A549 (cell line): ENCODE data around the gene TSHZ2. TPM values are rescaled to one million over a fixed set of nuclear protein-coding genes. Genes with fewer than 3 reads are reported as not detected.
"Not testable (repeated sequence)": the region's sequence is repeated elsewhere in the genome, so short reads cannot be mapped to it uniquely, and the experiment has no call there.

Source experiments
- ATAC-seq, 2 experiments: fragments of 200-7000 bp in 1 of 2; fragments of >200 bp in 1 of 2; cut with Nextera tagmentation in 1 of 2; cut with Tn5 transposase in 1 of 2; 3 replicates each; pipeline versions ENCODE4 v1.8.0 to v1.9.1; 2018 to 2020; ENCODE audit warnings: mild to moderate bottlenecking in 1 of 2, moderate library complexity in 1 of 2
- CTCF ChIA-PET: fragments of 300-600 bp; sonication (Branson Sonifier 250); formaldehyde crosslinking; extraction: SDS; loops from one replicate; lab custom pipeline; 2021; ENCODE audit warnings: antibody characterized with exemption, inconsistent platforms; lab: Yijun Ruan, JAX
- POLR2A ChIA-PET: fragments of 350-600 bp; formaldehyde crosslinking; extraction: SDS; loops from one replicate; lab custom pipeline; 2021; ENCODE audit warnings: antibody characterized with exemption, inconsistent platforms; lab: Yijun Ruan, JAX
- DNase-seq, 2 experiments: peaks; one replicate each; pipeline versions ENCODE4 v3.0.0 to v3.0.0-alpha.2; 2011 to 2016; ENCODE audit warnings: low read depth in 1 of 2, low spot score in 1 of 2
- FAIRE-seq: peaks from 2 replicates; lab custom pipeline; 2011; peaks lifted over from hg19 to GRCh38; lab: Jason Lieb, UNC
- H3K27ac ChIP-seq, 2 experiments: fragments of >200 bp; sonication (Bioruptor Twin); formaldehyde crosslinking; 3 replicates each; pipeline ENCODE4 v1.5.1; 2016 to 2017
- H3K4me1 ChIP-seq: fragments of >200 bp; sonication (Bioruptor Twin); formaldehyde crosslinking; 3 replicates; pipeline ENCODE4 v1.6.1; 2016
- H3K4me2 ChIP-seq: fragments of >200 bp; sonication (Bioruptor Twin); formaldehyde crosslinking; 3 replicates; pipeline ENCODE4 v1.6.1; 2016
- H3K4me3 ChIP-seq: fragments of >200 bp; sonication (Bioruptor Twin); formaldehyde crosslinking; 3 replicates; pipeline ENCODE4 v1.5.1; 2016
- H3K9me3 ChIP-seq: fragments of >200 bp; sonication (Bioruptor Twin); formaldehyde crosslinking; 3 replicates; pipeline ENCODE4 v1.6.1; 2016
- BHLHE40 ChIP-seq: IDR thresholded peaks from 2 replicates; pipeline ENCODE4 v1.6.1; 2012; ENCODE audit warnings: low read depth, low read length, inconsistent platforms
- CBX8 ChIP-seq: fragments of 200-600 bp; sonication (generic); IDR thresholded peaks from 2 replicates; pipeline ENCODE4 v1.6.1; 2016
- CEBPB ChIP-seq, 2 experiments: fragments of >200 bp in 1 of 2; sonication (Bioruptor Twin) in 1 of 2; formaldehyde crosslinking in 1 of 2; IDR thresholded peaks; 2 replicates each; pipeline ENCODE4 v1.6.1; 2012 to 2016
- CHD2 ChIP-seq: fragments of 150-350 bp; IDR thresholded peaks from 2 replicates; pipeline ENCODE4 v1.6.1; 2014; ENCODE audit warnings: low read length; ENCODE audit not compliant: partially characterized antibody
- CHD4 ChIP-seq: fragments of 200-600 bp; sonication (generic); IDR thresholded peaks from 2 replicates; pipeline ENCODE4 v1.6.1; 2016; ENCODE audit warnings: antibody characterized with exemption, mild to moderate bottlenecking, borderline replicate concordance
- CTCF ChIP-seq: fragments of >200 bp; sonication (Bioruptor Twin); formaldehyde crosslinking; IDR thresholded peaks from 3 replicates; pipeline ENCODE4 v1.5.1; 2016
- EHF ChIP-seq: fragments of 250-450 bp; sonication (Bioruptor Pico); IDR thresholded peaks from 2 replicates; pipeline ENCODE4 v1.5.0; 2020; ENCODE audit warnings: mild to moderate bottlenecking
- ESRRA ChIP-seq: fragments of 150-350 bp; IDR thresholded peaks from 2 replicates; pipeline ENCODE4 v1.6.1; 2014; ENCODE audit warnings: mild to moderate bottlenecking, low read length, borderline replicate concordance
- HES2 ChIP-seq: fragments of >200 bp; sonication (Bioruptor Twin); formaldehyde crosslinking; IDR thresholded peaks from 2 replicates; pipeline ENCODE4 v1.6.1; 2016
- HOXB13 ChIP-seq: fragments of 250-450 bp; sonication (Bioruptor Pico); IDR thresholded peaks from 2 replicates; pipeline ENCODE4 v1.5.0; 2020; ENCODE audit warnings: low read depth, mild to moderate bottlenecking, moderate library complexity
- JUN ChIP-seq, 2 experiments: fragments of >200 bp; sonication (Bioruptor Twin); formaldehyde crosslinking; IDR thresholded peaks; 2 replicates in 1 of 2; 3 replicates in 1 of 2; pipeline ENCODE4 v1.6.1; 2016 to 2017
- JUNB ChIP-seq: fragments of >200 bp; sonication (Bioruptor Twin); formaldehyde crosslinking; IDR thresholded peaks from 2 replicates; pipeline ENCODE4 v1.6.1; 2016
- MYC ChIP-seq: IDR thresholded peaks from 2 replicates; pipeline ENCODE4 v1.6.1; 2012; ENCODE audit warnings: mild to moderate bottlenecking, inconsistent platforms, low read length, improper control_type of control experiment, borderline replicate concordance
- NFE2L2 ChIP-seq: fragments of 150-350 bp; conservative IDR thresholded peaks from 2 replicates; pipeline ENCODE4 v1.6.1; 2014; ENCODE audit warnings: low read length
- NPAS2 ChIP-seq: fragments of 250-450 bp; sonication (Bioruptor Pico); IDR thresholded peaks from 2 replicates; pipeline ENCODE4 v1.8.0; 2022; ENCODE audit warnings: mild to moderate bottlenecking, moderate library complexity, borderline replicate concordance
- PHF8 ChIP-seq: fragments of 200-600 bp; sonication (generic); IDR thresholded peaks from 2 replicates; pipeline ENCODE4 v1.6.1; 2016; ENCODE audit warnings: low read depth, mild to moderate bottlenecking, antibody characterized with exemption, moderate library complexity, borderline replicate concordance
- POLR2A ChIP-seq: IDR thresholded peaks from 2 replicates; pipeline ENCODE4 v1.6.1; 2012; ENCODE audit warnings: mild to moderate bottlenecking, low read length
- RAD21 ChIP-seq, 2 experiments: fragments of >200 bp in 1 of 2; sonication (Bioruptor Twin) in 1 of 2; formaldehyde crosslinking in 1 of 2; IDR thresholded peaks in 1 of 2; conservative IDR thresholded peaks in 1 of 2; 2 replicates in 1 of 2; 3 replicates in 1 of 2; pipeline ENCODE4 v1.6.1; 2012 to 2018; ENCODE audit warnings: inconsistent platforms in 1 of 2
- RARB ChIP-seq: fragments of 250-450 bp; sonication (Bioruptor Pico); IDR thresholded peaks from 2 replicates; pipeline ENCODE4 v1.8.0; 2021; ENCODE audit warnings: mild to moderate bottlenecking, moderate library complexity
- RNF2 ChIP-seq: fragments of 200-600 bp; sonication (generic); IDR thresholded peaks from 2 replicates; pipeline ENCODE4 v1.6.1; 2016; ENCODE audit warnings: low read depth, mild to moderate bottlenecking, antibody characterized with exemption, moderate library complexity, borderline replicate concordance
- SMC3 ChIP-seq: fragments of >200 bp; sonication (Bioruptor Twin); formaldehyde crosslinking; IDR thresholded peaks from 3 replicates; pipeline ENCODE4 v1.6.1; 2018; ENCODE audit warnings: inconsistent platforms
- TP53 ChIP-seq: fragments of 250-450 bp; sonication (Bioruptor Pico); IDR thresholded peaks from 2 replicates; pipeline ENCODE4 v1.5.0; 2021; ENCODE audit warnings: mild to moderate bottlenecking, moderate library complexity
- USF2 ChIP-seq: fragments of 450-650 bp; IDR thresholded peaks from 2 replicates; pipeline ENCODE4 v1.6.1; 2014; ENCODE audit warnings: antibody characterized with exemption
- ZFP36 ChIP-seq: fragments of 450-650 bp; IDR thresholded peaks from 2 replicates; pipeline ENCODE4 v1.6.1; 2014; ENCODE audit warnings: borderline replicate concordance; ENCODE audit not compliant: partially characterized antibody
- WGBS: methylation state at CpG from one replicate; pipeline ENCODE4 v1.1.6; 2017; ENCODE audit errors: missing lambda C conversion rate; 5-methylcytosine and 5-hydroxymethylcytosine counted together
- polyA plus RNA-seq, 4 experiments: library from polyadenylated mRNA; depleted of rRNA in 3 of 4; stranded (reverse); fragments of >200 nt; fragmentation: RNase III in 1 of 4; extraction: RNeasy Plus Mini Kit Qiagen cat#74134 plus additional on column Dnase treatment in 1 of 4; gene quantifications; 2 replicates in 3 of 4; 3 replicates in 1 of 4; pipeline ENCODE4 v1.2.3, GENCODE V29; 2011 to 2017
- TF ChIP-seq, protein P1 (sequence below): fragments of >200 bp; sonication (Bioruptor Twin); formaldehyde crosslinking; IDR thresholded peaks from 3 replicates; pipeline ENCODE4 v1.6.1; 2016

The TSHZ2 gene
- polyA plus RNA-seq, 2 of the 4 experiments (the other 2 are of a cell fraction): not detected

- WGBS: 13% methylated on average over 15 of the region's 15 CpGs
- FAIRE-seq (no peak), DNase-seq (peak; percentile 35 to 59), ATAC-seq (peak; percentile 74 to 84; a peak in 4 of 6 replicates)
- Histone ChIP-seq H3K4me2 (peak overlapping the region; percentile 7; the same call in 1 of the 3 replicates), H3K4me3 (no peak overlapping the region), H3K4me1 (no peaks in the 10 kb centered on the region), H3K27ac (no peak overlapping the region), H3K9me3 (no peaks in the 10 kb centered on the region)
- ChIA-PET POLR2A (no interaction called here), CTCF (interaction anchor here (0.5 to 2.8 kb wide), 9 partner anchors 10 to 649 kb away, joined by 3 to 20 read pairs (median 3); no protein-coding TSS in a partner anchor)
- TF ChIP-seq RNF2: no peak
- TF ChIP-seq RAD21 (conservative IDR thresholded peaks at IDR 0.05 in 1 of 2, IDR thresholded peaks at IDR 0.05 in 1 of 2): peak; percentile 59 to 73
- TF ChIP-seq MYC: no peak
- no peak for TF ChIP-seq HOXB13 (CRISPR knock-in tag)
- no peak for TF ChIP-seq PHF8
- no peak for TF ChIP-seq HES2
- TF ChIP-seq, protein P1, sequence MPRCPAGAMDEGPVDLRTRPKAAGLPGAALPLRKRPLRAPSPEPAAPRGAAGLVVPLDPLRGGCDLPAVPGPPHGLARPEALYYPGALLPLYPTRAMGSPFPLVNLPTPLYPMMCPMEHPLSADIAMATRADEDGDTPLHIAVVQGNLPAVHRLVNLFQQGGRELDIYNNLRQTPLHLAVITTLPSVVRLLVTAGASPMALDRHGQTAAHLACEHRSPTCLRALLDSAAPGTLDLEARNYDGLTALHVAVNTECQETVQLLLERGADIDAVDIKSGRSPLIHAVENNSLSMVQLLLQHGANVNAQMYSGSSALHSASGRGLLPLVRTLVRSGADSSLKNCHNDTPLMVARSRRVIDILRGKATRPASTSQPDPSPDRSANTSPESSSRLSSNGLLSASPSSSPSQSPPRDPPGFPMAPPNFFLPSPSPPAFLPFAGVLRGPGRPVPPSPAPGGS: no peak
- peak; percentile 52 for TF ChIP-seq CTCF
- TF ChIP-seq NFE2L2: no peak
- TF ChIP-seq CEBPB (IDR thresholded peaks at IDR 0.05): no peak
- peak; percentile 41; the same call in 1 of the 2 replicates for TF ChIP-seq USF2
- no peak for TF ChIP-seq ZFP36
- TF ChIP-seq JUN (IDR thresholded peaks at IDR 0.05): no peak
- no peak for TF ChIP-seq CBX8
- TF ChIP-seq TP53 (CRISPR knock-in tag): no peak
- TF ChIP-seq POLR2A: no peak
- no peak for TF ChIP-seq EHF (CRISPR knock-in tag)
- no peak for TF ChIP-seq NPAS2 (CRISPR knock-in tag)
- TF ChIP-seq JUNB: no peak
- TF ChIP-seq CHD2: no peak
- no peak for TF ChIP-seq CHD4
- peak; percentile 66 for TF ChIP-seq SMC3
- TF ChIP-seq RARB (CRISPR knock-in tag): no peak
- no peak for TF ChIP-seq ESRRA
- TF ChIP-seq BHLHE40: no peak
Measured at GRCh38 chr20:53413186-53413631, 441.1 kb downstream of the TSHZ2 start.

DNA sequence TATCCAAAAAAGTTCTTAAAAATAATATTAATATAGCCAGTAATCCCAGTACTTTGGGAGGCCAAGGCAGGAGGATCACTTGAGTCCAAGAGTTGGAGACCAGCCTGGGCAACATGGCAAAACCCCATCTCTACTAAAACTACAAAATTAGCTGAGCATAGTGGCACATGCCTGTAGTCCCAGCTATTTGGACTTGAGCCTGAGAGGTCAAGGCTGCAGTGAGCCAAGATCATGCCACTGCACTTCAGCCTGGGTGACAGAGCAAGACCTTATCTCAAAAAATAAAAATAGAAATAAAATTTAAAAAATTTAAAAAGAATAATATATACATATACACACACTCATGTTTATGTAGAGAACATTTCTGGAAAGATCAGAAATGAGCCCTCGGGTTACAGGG is 441.7 kb downstream of the TSHZ2 start:
- H3K4me1 ChIP-seq, ATAC-seq, H3K4me2 ChIP-seq, POLR2A ChIA-PET, H3K4me3 ChIP-seq, DNase-seq, FAIRE-seq, H3K9me3 ChIP-seq, H3K27ac ChIP-seq: not testable (repeated sequence)
- CTCF ChIA-PET: interaction anchor here (0.6 to 2.8 kb wide), 6 partner anchors 11 to 1672 kb away, joined by 3 to 20 read pairs (median 4); no protein-coding TSS in a partner anchor
- WGBS: 28% methylated on average over 1 of the region's 1 CpG
